ENCODE measurements around the gene CTRL. TPM values are rescaled to one million over a fixed set of nuclear protein-coding genes. Genes with fewer than 3 reads are reported as not detected.

Gene CTRL
- polyA plus RNA-seq, 1 donor (not counting 4 experiments of a cell fraction or from before 2014, with no cell fraction given), result 0.10 TPM

- Histone ChIP-seq H2AFZ (ENCODE audit: control insufficient read depth, low read length) (no peak overlapping the region), H3K79me2 (ENCODE audit: control insufficient read depth, insufficient read depth, low read length) (peaks cover 4% of the 10 kb centered on the region), H3K4me2 (ENCODE audit: control insufficient read depth, extremely low read depth, insufficient read depth, low read depth, low read length) (no peak overlapping the region), H3K27ac (ENCODE audit: control insufficient read depth, insufficient read depth, low read length) (no peak overlapping the region), H3K4me1 (ENCODE audit: control insufficient read depth, extremely low read depth, insufficient read depth, low read length) (peaks cover 33% of the 10 kb centered on the region), H4K20me1 (ENCODE audit: control insufficient read depth, extremely low read depth, insufficient read depth, low read length) (peaks cover 17% of the 10 kb centered on the region), H3K9me3 (ENCODE audit: control insufficient read depth, low read depth, low read length) (no peaks in the 10 kb centered on the region), H3K27me3 (ENCODE audit: control insufficient read depth, extremely low read depth, insufficient read depth, low read length) (no peaks in the 10 kb centered on the region), H3K36me3 (ENCODE audit: control insufficient read depth in 2 of 2, extremely low read depth in 1 of 2, insufficient read depth in 2 of 2, low read length in 2 of 2) (peaks cover 3 to 10% of the 10 kb centered on the region in 2 experiments), H3K9me1 (ENCODE audit: control insufficient read depth, extremely low read depth, insufficient read depth, low read length) (peaks cover 9% of the 10 kb centered on the region), H3K9ac (ENCODE audit: control insufficient read depth, extremely low read depth, insufficient read depth, low read length) (no peak overlapping the region), H3K4me3 (ENCODE audit: control insufficient read depth in 2 of 3, extremely low read depth in 1 of 3, insufficient read depth in 2 of 3, low read depth in 1 of 3, low read length in 3 of 3) (no peak overlapping the region)
- DNase-seq (ENCODE audit: low read depth, low spot score) (no peak), FAIRE-seq (no peak)
- TF ChIP-seq, protein P1, sequence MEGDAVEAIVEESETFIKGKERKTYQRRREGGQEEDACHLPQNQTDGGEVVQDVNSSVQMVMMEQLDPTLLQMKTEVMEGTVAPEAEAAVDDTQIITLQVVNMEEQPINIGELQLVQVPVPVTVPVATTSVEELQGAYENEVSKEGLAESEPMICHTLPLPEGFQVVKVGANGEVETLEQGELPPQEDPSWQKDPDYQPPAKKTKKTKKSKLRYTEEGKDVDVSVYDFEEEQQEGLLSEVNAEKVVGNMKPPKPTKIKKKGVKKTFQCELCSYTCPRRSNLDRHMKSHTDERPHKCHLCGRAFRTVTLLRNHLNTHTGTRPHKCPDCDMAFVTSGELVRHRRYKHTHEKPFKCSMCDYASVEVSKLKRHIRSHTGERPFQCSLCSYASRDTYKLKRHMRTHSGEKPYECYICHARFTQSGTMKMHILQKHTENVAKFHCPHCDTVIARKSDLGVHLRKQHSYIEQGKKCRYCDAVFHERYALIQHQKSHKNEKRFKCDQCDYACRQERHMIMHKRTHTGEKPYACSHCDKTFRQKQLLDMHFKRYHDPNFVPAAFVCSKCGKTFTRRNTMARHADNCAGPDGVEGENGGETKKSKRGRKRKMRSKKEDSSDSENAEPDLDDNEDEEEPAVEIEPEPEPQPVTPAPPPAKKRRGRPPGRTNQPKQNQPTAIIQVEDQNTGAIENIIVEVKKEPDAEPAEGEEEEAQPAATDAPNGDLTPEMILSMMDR (optimal IDR thresholded peaks at IDR 0.05 in 1 of 3, IDR thresholded peaks at IDR 0.05 in 1 of 3, conservative IDR thresholded peaks at IDR 0.05 in 1 of 3; ENCODE audit: extremely low read depth in 1 of 3, insufficient read depth in 2 of 3, low read length in 3 of 3), result no peak
- TF ChIP-seq EZH2 (IDR thresholded peaks at IDR 0.05; ENCODE audit: low read length), result no peak
- dilution Hi-C loops (cut with MboI; ENCODE audit: extremely low pct_ligation_motif_present, low sequenced_read_pairs), result no loop called here
Observed at GRCh38 chr16:67922221-67922620, 9.4 kb downstream of the CTRL start.

- no peak for TF ChIP-seq EZH2 (IDR thresholded peaks at IDR 0.05; ENCODE audit: low read length)
- TF ChIP-seq, protein P1 (optimal IDR thresholded peaks at IDR 0.05 in 1 of 3, IDR thresholded peaks at IDR 0.05 in 1 of 3, conservative IDR thresholded peaks at IDR 0.05 in 1 of 3; ENCODE audit: extremely low read depth in 1 of 3, insufficient read depth in 2 of 3, low read length in 3 of 3), result no peak
- Histone ChIP-seq H4K20me1 (ENCODE audit: control insufficient read depth, extremely low read depth, insufficient read depth, low read length) (peaks cover 22% of the 10 kb centered on the region), H3K27me3 (ENCODE audit: control insufficient read depth, extremely low read depth, insufficient read depth, low read length) (no peaks in the 10 kb centered on the region), H3K79me2 (ENCODE audit: control insufficient read depth, insufficient read depth, low read length) (peaks cover 6% of the 10 kb centered on the region), H3K4me3 (ENCODE audit: control insufficient read depth in 2 of 3, extremely low read depth in 1 of 3, insufficient read depth in 2 of 3, low read depth in 1 of 3, low read length in 3 of 3) (no peak overlapping the region), H3K4me2 (ENCODE audit: control insufficient read depth, extremely low read depth, insufficient read depth, low read depth, low read length) (no peak overlapping the region), H3K9ac (ENCODE audit: control insufficient read depth, extremely low read depth, insufficient read depth, low read length) (no peak overlapping the region), H3K36me3 (ENCODE audit: control insufficient read depth in 2 of 2, extremely low read depth in 1 of 2, insufficient read depth in 2 of 2, low read length in 2 of 2) (peaks cover 5 to 8% of the 10 kb centered on the region in 2 experiments), H3K4me1 (ENCODE audit: control insufficient read depth, extremely low read depth, insufficient read depth, low read length) (peaks cover 40% of the 10 kb centered on the region), H3K9me1 (ENCODE audit: control insufficient read depth, extremely low read depth, insufficient read depth, low read length) (peaks cover 11% of the 10 kb centered on the region), H2AFZ (ENCODE audit: control insufficient read depth, low read length) (no peak overlapping the region), H3K9me3 (ENCODE audit: control insufficient read depth, low read depth, low read length) (no peaks in the 10 kb centered on the region), H3K27ac (ENCODE audit: control insufficient read depth, insufficient read depth, low read length) (no peak overlapping the region)
- dilution Hi-C loops (cut with MboI; ENCODE audit: extremely low pct_ligation_motif_present, low sequenced_read_pairs), result no loop called here
- FAIRE-seq (no peak), DNase-seq (ENCODE audit: low read depth, low spot score) (no peak)
Observed at GRCh38 chr16:67919622-67920221, 11.9 kb downstream of the CTRL start.
